NCI-H1930 (cell line): ENCODE results near the gene ANKRD11.

Experiments used
- DNase-seq, 2 experiments: peaks; one replicate each; lab custom pipeline; 2025; lab: John Stamatoyannopoulos, UW

Gene ANKRD11

GRCh38 chr16:89381788-89382187, 108.6 kb downstream of the ANKRD11 start:
- DNase-seq, result no peak

DNA sequence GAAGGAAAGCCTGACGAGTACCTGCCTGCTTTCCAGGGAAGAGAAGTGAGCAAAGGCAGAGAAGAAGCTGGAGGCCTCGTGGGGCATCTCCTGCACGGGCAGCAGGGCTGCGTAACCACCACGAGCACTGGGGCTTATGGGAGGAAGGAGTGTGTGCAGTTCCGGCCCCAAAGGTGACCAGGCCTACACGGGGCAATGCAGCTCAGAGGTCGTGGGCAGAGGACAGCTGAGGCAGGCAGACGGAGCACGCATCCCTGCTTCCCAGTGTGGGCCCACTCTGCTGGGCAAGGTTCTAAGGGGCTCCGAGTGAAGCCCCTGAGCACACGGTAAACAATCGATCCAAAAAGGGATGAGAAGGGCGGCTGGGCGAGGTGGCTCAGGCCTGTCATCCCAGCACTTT, 109.7 kb downstream of the ANKRD11 start:
- DNase-seq, result no peak

DNA sequence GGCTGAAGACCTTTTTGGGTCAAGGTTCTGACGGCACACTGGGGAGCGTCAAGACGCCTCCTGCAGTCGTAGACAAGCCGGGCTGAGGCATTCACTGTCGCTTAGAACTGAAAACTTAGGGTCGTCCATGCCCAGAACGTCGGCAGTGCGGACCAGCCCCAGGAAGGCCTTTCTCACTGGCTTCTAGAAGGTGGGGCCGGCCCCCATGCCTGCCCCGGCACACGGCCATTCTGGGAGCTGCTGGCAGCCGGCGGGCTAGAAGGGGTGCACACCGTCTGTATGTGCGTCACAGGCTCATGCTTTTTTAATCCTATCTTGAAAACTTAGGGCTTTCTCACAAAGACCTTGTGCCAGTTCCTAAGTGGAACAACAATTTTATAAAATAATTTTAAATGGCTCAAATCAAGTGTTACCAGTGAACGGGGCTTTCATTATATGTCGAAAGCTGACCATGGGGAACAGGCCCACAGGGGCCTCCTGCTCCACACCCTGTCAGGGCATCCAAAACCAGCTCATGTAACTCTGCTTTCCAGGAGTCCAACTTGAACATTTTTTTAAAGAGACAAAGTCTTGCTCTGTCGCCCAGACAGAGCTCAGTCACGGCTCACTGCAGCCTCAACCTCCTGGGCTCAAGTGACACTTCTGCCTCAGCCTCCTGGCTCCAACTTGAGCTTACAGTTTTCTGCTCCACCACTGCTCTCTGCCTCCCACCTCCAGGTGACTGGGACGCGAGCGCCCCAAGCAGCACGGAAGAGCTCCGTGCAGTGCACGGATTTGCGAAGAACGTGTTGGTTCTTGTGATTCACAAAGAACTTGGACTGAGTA, 111.2 kb downstream of the ANKRD11 start:
- no peak for DNase-seq

- DNase-seq, result no peak
These were observed 112.9 kb downstream of the ANKRD11 start for GRCh38 chr16:89377453-89377848.

DNA sequence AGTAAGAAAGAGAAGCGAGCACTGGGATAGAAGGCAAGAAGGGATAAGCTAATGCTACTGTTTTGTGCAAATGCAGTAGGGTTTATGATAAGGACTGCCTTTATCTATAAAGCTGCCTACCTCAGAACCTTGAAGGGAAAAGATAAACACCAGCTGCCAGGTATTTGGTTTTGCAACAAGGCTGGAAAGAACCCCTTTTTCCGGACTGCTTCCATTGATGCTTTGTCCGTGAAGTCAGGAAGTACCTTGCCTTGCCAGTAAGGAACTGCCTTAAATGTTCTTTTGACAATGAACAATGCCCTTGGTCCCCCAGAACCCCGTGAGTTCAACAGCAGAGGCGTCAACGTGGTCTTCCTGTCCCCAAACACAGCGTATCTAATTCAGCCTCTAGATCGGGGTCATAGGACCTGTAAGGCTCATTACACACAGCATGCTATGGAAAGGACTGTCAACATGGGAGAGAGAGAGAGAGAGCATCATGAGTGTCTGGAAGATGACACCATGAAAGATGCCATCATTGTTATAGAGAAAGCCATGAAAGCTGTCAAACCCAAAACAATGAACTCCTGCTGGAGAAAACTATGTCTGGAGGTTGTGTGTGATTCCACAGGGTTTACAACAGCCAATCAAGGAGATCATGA, 113.4 kb downstream of the ANKRD11 start:
- DNase-seq, result no peak

DNA sequence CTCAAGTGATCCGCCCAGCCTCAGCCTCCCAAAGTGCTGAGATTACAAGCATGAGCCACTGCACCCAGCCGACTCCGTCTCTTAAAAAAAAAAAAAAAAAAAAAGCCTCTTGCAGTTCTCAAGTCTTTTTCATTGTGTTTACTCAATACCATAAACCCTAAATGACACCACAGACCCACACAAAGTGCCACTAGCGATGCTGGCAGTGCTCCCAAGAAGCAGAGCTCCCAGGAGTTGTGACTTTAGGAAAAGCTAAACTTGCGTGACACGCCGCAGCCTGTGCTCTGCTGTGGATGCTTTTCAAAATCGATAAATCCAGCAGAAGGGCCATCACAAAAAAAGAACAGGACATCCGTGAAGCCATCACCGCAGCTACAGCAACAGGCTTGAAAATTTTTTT, 114.7 kb downstream of the ANKRD11 start:
- no peak for DNase-seq

DNA sequence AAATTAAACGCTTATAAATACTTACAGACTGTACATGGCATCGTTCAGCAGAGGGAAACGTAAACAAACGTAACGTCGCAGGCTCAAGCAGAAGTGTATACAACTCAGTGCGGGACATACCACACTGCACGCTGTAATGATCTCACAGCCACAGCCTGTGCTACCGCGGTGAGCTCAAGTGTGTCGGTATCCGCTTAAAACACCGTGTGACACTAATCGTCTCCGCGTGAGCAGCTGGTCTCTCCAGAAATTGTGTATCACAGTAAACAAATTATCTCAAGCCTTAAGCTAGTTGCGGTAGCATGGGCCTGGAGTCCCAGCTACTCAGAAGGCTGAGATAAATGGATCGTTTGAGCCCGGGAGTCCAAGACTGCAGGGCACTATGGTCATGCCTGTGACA, 115.3 kb downstream of the ANKRD11 start:
- no peak for DNase-seq

- DNase-seq, result no peak
These were observed 115.9 kb downstream of the ANKRD11 start for GRCh38 chr16:89374393-89374960.

- DNase-seq, result no peak
These were observed 116.8 kb downstream of the ANKRD11 start for GRCh38 chr16:89373355-89374110.

- no peak for DNase-seq
These were observed 118.3 kb downstream of the ANKRD11 start for GRCh38 chr16:89371968-89372634.

DNA sequence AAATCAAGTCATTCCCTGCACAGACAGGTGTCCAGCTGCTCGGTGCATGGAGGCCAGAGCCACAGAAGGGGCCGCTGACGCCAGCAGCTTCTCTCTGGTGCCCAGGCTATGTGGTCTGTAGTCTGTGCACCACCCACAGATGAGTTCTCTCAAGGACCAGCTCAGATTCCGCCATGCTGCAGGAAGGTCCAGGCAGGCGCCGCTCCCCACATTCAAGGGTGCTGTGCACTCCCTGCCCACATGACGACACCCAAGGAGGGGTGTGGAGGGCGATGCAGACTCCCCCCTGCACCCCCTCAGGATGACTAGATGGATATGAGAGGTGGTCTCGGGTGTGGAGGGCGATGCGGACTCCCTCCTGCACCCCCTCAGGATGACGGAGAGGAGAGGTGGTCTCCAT, 119.0 kb downstream of the ANKRD11 start:
- no peak for DNase-seq

GRCh38 chr16:89370601-89371000, 119.8 kb downstream of the ANKRD11 start:
- DNase-seq, result no peak

DNA sequence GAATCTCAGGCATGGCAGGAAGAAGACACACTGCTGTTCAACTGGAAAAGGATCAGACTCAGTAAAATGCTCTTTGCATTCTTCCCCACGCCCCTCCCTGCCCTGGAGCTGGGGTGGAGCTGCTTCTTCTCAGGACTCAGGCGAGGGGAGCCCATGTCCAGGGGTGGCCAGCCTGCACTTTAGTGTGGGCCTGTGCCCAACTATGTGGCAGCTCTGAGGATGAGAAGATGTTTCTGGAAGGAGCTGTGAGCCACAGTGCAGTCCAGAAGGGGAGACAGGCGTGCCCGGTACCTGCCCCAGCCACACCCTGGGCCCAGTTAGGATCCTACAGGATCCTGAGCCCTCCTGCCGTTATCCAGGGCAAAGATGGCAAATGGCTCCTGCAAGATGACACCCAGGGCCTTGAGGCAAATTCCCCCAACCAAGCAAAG, 120.3 kb downstream of the ANKRD11 start:
- DNase-seq, result no peak

GRCh38 chr16:89369266-89369895, 121.0 kb downstream of the ANKRD11 start:
- no peak for DNase-seq

GRCh38 chr16:89368604-89369249, 121.6 kb downstream of the ANKRD11 start:
- DNase-seq, result no peak

- DNase-seq, result no peak
These were observed 122.8 kb downstream of the ANKRD11 start for GRCh38 chr16:89367538-89367915.

DNA sequence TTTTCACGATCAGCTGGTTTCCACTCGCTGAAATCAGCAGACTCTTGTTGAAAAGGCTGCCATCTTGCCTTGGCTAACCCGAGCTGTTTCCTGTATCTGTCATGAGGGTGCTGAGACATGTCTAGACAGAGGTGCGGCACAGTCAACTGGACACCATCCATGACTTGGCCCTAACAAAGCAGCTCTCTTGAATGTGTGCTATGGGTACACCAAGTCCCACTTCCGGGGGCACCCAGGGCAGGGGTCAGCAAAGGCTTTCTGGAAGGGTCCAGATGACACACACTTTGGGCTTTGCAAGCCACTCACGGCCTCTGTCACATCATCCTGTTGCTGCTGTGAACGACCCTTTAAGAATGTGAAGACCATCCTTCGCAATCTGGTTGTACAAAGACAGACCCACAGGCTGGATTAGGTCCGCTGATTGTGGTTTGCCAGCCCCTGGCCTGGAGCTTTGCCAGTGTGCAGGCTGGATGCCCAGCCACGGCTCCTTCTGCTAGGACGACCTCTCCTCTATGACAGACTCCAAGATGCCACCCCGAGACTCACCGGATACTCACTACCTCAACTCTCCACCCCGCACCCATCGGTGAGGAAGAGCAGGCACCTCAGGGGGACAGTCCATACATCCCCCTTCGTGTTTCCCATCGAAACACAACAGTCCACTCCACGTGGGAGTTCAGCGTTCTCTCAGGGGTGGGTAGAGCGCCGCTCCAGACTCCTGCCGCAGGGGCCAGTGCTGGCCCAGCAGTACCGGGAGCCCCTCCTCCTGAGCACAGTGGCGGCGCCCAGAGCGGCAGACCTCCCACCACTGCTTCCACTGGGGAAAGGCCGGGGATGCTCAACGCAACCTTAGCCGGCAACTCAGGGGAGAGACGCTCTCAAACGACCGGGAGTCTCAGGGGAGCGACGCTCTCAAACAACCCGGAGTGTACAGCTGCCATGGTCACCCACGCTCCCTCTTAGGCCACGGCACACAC, 123.5 kb downstream of the ANKRD11 start:
- no peak for DNase-seq

DNA sequence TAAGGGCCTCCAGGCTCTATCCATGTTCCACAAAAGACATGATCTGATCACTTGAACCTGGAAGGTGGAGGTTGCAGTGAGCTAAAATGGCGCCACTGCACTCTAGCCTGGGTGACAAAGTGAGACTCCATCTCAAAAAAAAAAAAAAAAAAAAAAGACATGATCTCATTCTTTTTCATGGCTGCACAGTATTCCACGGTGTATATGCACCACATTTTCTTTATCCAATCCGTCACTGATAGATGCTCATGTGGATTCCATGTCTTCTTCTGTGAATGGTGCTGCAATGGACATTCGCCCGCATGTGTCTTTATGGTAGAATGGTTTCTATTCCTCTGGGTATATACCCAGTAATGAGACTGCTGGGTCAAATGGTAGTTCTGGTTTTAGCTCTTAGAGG, 124.4 kb downstream of the ANKRD11 start:
- DNase-seq, result no peak

- no peak for DNase-seq
These were observed 125.3 kb downstream of the ANKRD11 start for GRCh38 chr16:89365044-89365467.

DNA sequence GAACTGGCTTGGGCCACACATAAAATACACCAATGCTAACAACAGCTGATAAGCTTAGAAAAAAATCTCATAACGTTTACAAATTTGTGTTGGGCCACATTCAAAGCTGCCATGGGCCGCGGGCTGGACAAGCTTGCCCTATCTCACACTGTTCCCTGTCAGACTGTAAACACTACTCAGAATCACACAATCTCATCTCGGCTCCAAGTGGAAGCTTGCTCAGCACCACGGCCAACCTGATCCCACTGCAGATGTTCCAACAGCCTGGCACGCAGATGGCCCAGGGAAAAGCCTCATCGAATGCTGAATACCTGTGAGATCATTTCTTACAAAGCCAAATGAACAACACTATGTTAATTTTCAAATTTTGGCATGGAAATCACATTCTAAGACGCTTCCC, 125.8 kb downstream of the ANKRD11 start:
- no peak for DNase-seq
